ENCODE results near the gene SCGB1D4.
"Not testable (repeated sequence)": the region's sequence is repeated elsewhere in the genome, so short reads cannot be mapped to it uniquely, and the experiment has no call there.

Gene SCGB1D4

GRCh38 chr11:62298975-62299374 is at the start of gene SCGB1D4:
Gene SCGB1D4, minus strand, starts transcription at chr11:62299075. Its CDS starts 65 bp downstream, at chr11:62299010.
- DNase-seq (ENCODE audit: low read depth in 4 of 4, low spot score in 1 of 4) = no peak

GRCh38 chr11:62345861-62346260 is 47.0 kb upstream of the SCGB1D4 start:
- no peak for DNase-seq (ENCODE audit: low read depth in 4 of 4, low spot score in 1 of 4)

- DNase-seq (ENCODE audit: low read depth in 4 of 4, low spot score in 1 of 4) = no peak
These were observed 45.3 kb upstream of the SCGB1D4 start for GRCh38 chr11:62344210-62344609.

- not testable (repeated sequence) for DNase-seq (ENCODE audit: low read depth in 4 of 4, low spot score in 1 of 4)
These were observed 44.8 kb upstream of the SCGB1D4 start for GRCh38 chr11:62343646-62344190.

GRCh38 chr11:62341588-62341987 is 42.7 kb upstream of the SCGB1D4 start:
- no peak for DNase-seq (ENCODE audit: low read depth in 4 of 4, low spot score in 1 of 4)

GRCh38 chr11:62340269-62340901 is 41.5 kb upstream of the SCGB1D4 start:
- DNase-seq (ENCODE audit: low read depth in 4 of 4, low spot score in 1 of 4) = peak in 2 of 4 experiments; percentile 32 to 34

- no peak for DNase-seq (ENCODE audit: low read depth in 4 of 4, low spot score in 1 of 4)
These were observed 39.3 kb upstream of the SCGB1D4 start for GRCh38 chr11:62338218-62338617.

- peak; percentile 49 to 71 (median 58) for DNase-seq (ENCODE audit: low read depth in 4 of 4, low spot score in 1 of 4)
These were observed 38.7 kb upstream of the SCGB1D4 start, which contains the start of gene ASRGL1 for GRCh38 chr11:62337303-62338181. Gene ASRGL1, plus strand, starts transcription at chr11:62337448. Its CDS starts 530 bp downstream, at chr11:62337978.

- DNase-seq (ENCODE audit: low read depth in 4 of 4, low spot score in 1 of 4) = not testable (repeated sequence)
These were observed 38.1 kb upstream of the SCGB1D4 start for GRCh38 chr11:62336949-62337302.

GRCh38 chr11:62333768-62334167 is 34.9 kb upstream of the SCGB1D4 start:
- DNase-seq (ENCODE audit: low read depth in 4 of 4, low spot score in 1 of 4) = no peak

- DNase-seq (ENCODE audit: low read depth in 4 of 4, low spot score in 1 of 4) = not testable (repeated sequence)
These were observed 32.4 kb upstream of the SCGB1D4 start for GRCh38 chr11:62331264-62331663.

- DNase-seq (ENCODE audit: low read depth in 4 of 4, low spot score in 1 of 4) = not testable (repeated sequence)
These were observed 28.7 kb upstream of the SCGB1D4 start for GRCh38 chr11:62327541-62327940.

GRCh38 chr11:62326719-62327118 is 27.8 kb upstream of the SCGB1D4 start:
- not testable (repeated sequence) for DNase-seq (ENCODE audit: low read depth in 4 of 4, low spot score in 1 of 4)

GRCh38 chr11:62325781-62326180 is 26.9 kb upstream of the SCGB1D4 start:
- not testable (repeated sequence) for DNase-seq (ENCODE audit: low read depth in 4 of 4, low spot score in 1 of 4)

- DNase-seq (ENCODE audit: low read depth in 4 of 4, low spot score in 1 of 4) = peak in 2 of 4 experiments; percentile 37 to 54
These were observed 26.1 kb upstream of the SCGB1D4 start for GRCh38 chr11:62324731-62325556.

- no peak for DNase-seq (ENCODE audit: low read depth in 4 of 4, low spot score in 1 of 4)
These were observed 23.6 kb upstream of the SCGB1D4 start for GRCh38 chr11:62322524-62322923.

GRCh38 chr11:62315431-62315830 is 16.6 kb upstream of the SCGB1D4 start:
- DNase-seq (ENCODE audit: low read depth in 4 of 4, low spot score in 1 of 4) = no peak

GRCh38 chr11:62309991-62310390 is 11.1 kb upstream of the SCGB1D4 start:
- no peak for DNase-seq (ENCODE audit: low read depth in 4 of 4, low spot score in 1 of 4)

- DNase-seq (ENCODE audit: low read depth in 4 of 4, low spot score in 1 of 4) = no peak
These were observed 9.1 kb upstream of the SCGB1D4 start for GRCh38 chr11:62307950-62308349.

GRCh38 chr11:62306227-62306626 is 7.4 kb upstream of the SCGB1D4 start:
- no peak for DNase-seq (ENCODE audit: low read depth in 4 of 4, low spot score in 1 of 4)

GRCh38 chr11:62295504-62295903 is 3.4 kb downstream of the SCGB1D4 start:
- no peak for DNase-seq (ENCODE audit: low read depth in 4 of 4, low spot score in 1 of 4)

Data from stimulated activated CD4-positive, alpha-beta T cell treated with anti-CD3 and anti-CD28 coated beads, Interleukin-1b, Interleukin-23, amount 100 ng/mL, for 24 hours (primary cell).